Astrocyte (in vitro differentiated cells and primary cell): ENCODE measurements around the gene NKAIN2.

Source experiments
- CTCF ChIP-seq: IDR thresholded peaks from 2 replicates; pipeline ENCODE4 v1.5.1; 2011; ENCODE audit warnings: low read depth, mild to moderate bottlenecking, inconsistent platforms, low read length, moderate library complexity; ENCODE audit not compliant: insufficient read depth
- EZH2 ChIP-seq: IDR thresholded peaks from 2 replicates; pipeline ENCODE4 v1.6.1; 2012; ENCODE audit warnings: mild to moderate bottlenecking, low read length, inconsistent platforms; ENCODE audit not compliant: insufficient read depth

- TF ChIP-seq CTCF: no peak
- no peak for TF ChIP-seq EZH2
These were observed 15.3 kb upstream of the NKAIN2 start for GRCh38 chr6:123788319-123788718.
